ENCODE data around the gene CUL3. TPM values are rescaled to one million over a fixed set of nuclear protein-coding genes. Genes with fewer than 3 reads are reported as not detected.
A peak's percentile ranks its signal among the peaks of the same experiment; 100 is the strongest.

CUL3 gene
- total RNA-seq, 1 experiment from 2014 or later = 95.7 TPM

GRCh38 chr2:224595518-224595917, 10.4 kb upstream of the CUL3 start:
- ChIA-PET CTCF (no interaction called here), POLR2A (interaction anchor here (0.7 kb wide), 1 partner anchor 10 kb away, joined by 3 read pairs; the partner anchor contains the start of gene CUL3), RAD21 (ENCODE audit: low non-redundant PET in 1 of 2, low total read pairs in 2 of 2, uncharacterized antibody in 2 of 2, unreplicated experiment in 2 of 2) (no interaction called here)
- Histone ChIP-seq H3K4me2 (ENCODE audit: low read length) (no peak overlapping the region), H3K4me1 (ENCODE audit: control insufficient read depth in 1 of 2, insufficient read depth in 2 of 2, low read length in 2 of 2) (peaks cover 0 to 13% of the 10 kb centered on the region in 2 experiments; a peak in 2 of 4 replicates), H3K36me3 (ENCODE audit: control insufficient read depth in 1 of 2, insufficient read depth in 2 of 2, low read length in 2 of 2) (no peaks in the 10 kb centered on the region), H2AFZ (ENCODE audit: low read depth, low read length, poor library complexity, severe bottlenecking) (no peak overlapping the region), H4K20me1 (ENCODE audit: insufficient read depth) (no peaks in the 10 kb centered on the region), H3K9ac (ENCODE audit: low read length) (no peak overlapping the region), H3K9me2 (ENCODE audit: insufficient read depth) (no peaks in the 10 kb centered on the region), H3K27me3 (ENCODE audit: insufficient read depth, low read length) (no peaks in the 10 kb centered on the region), H3K79me2 (ENCODE audit: insufficient read depth, low read length) (no peaks in the 10 kb centered on the region), H3K9me3 (ENCODE audit: control insufficient read depth in 1 of 2, insufficient read depth in 1 of 2, low read depth in 1 of 2, low read length in 2 of 2) (no peaks in the 10 kb centered on the region), H3K4me3 (replicated peaks in 1 of 2; ENCODE audit: low read depth in 1 of 2, low read length in 2 of 2) (no peak overlapping the region), H3K27ac (ENCODE audit: low read depth, low read length) (no peak overlapping the region)
- no peak for ATAC-seq
- intact Hi-C loops (cut with micrococcal nuclease) = no loop called here
- no TSS peak for BruUV-seq (replicated peaks)
- DNase-seq (ENCODE audit: low read depth, low spot score) = no peak
- no peak for TF ChIP-seq EZH2phosphoT487 (IDR thresholded peaks at IDR 0.05; ENCODE audit: borderline replicate concordance)
- no peak for TF ChIP-seq ZFX (IDR thresholded peaks at IDR 0.05)

GRCh38 chr2:224594840-224595239, 9.7 kb upstream of the CUL3 start:
- ChIA-PET RAD21 (ENCODE audit: low non-redundant PET in 1 of 2, low total read pairs in 2 of 2, uncharacterized antibody in 2 of 2, unreplicated experiment in 2 of 2) (no interaction called here), POLR2A (interaction anchor here (0.7 kb wide), 1 partner anchor 9 kb away, joined by 3 read pairs; the partner anchor contains the start of gene CUL3), CTCF (no interaction called here)
- Histone ChIP-seq H3K4me2 (ENCODE audit: low read length) (no peak overlapping the region), H3K9me3 (ENCODE audit: control insufficient read depth in 1 of 2, insufficient read depth in 1 of 2, low read depth in 1 of 2, low read length in 2 of 2) (no peaks in the 10 kb centered on the region), H3K4me1 (ENCODE audit: control insufficient read depth in 1 of 2, insufficient read depth in 2 of 2, low read length in 2 of 2) (peaks cover 0 to 13% of the 10 kb centered on the region in 2 experiments; a peak in 2 of 4 replicates), H3K27me3 (ENCODE audit: insufficient read depth, low read length) (no peaks in the 10 kb centered on the region), H3K36me3 (ENCODE audit: control insufficient read depth in 1 of 2, insufficient read depth in 2 of 2, low read length in 2 of 2) (no peaks in the 10 kb centered on the region), H3K79me2 (ENCODE audit: insufficient read depth, low read length) (no peaks in the 10 kb centered on the region), H3K9me2 (ENCODE audit: insufficient read depth) (no peaks in the 10 kb centered on the region), H4K20me1 (ENCODE audit: insufficient read depth) (no peaks in the 10 kb centered on the region), H3K27ac (ENCODE audit: low read depth, low read length) (no peak overlapping the region), H3K4me3 (replicated peaks in 1 of 2; ENCODE audit: low read depth in 1 of 2, low read length in 2 of 2) (no peak overlapping the region), H2AFZ (ENCODE audit: low read depth, low read length, poor library complexity, severe bottlenecking) (peak overlapping the region; percentile 78), H3K9ac (ENCODE audit: low read length) (no peak overlapping the region)
- DNase-seq (ENCODE audit: low read depth, low spot score) (no peak), ATAC-seq (peak; percentile 53; the same call in 1 of the 2 replicates)
- intact Hi-C loops (cut with micrococcal nuclease) = no loop called here
- no TSS peak for BruUV-seq (replicated peaks)
- no peak for TF ChIP-seq YY1 (IDR thresholded peaks at IDR 0.05; ENCODE audit: extremely low read depth, insufficient replicate concordance, low read depth, low read length)
- no peak for TF ChIP-seq JUND (IDR thresholded peaks at IDR 0.05)
- no peak for TF ChIP-seq ZFX (IDR thresholded peaks at IDR 0.05)
- no peak for TF ChIP-seq POLR2AphosphoS5 (IDR thresholded peaks at IDR 0.05; ENCODE audit: low read depth, low read length)
- no peak for TF ChIP-seq POLR2A (IDR thresholded peaks at IDR 0.05; ENCODE audit: borderline replicate concordance, extremely low read depth, insufficient read depth, insufficient read length)
- TF ChIP-seq EGR1 (IDR thresholded peaks at IDR 0.05; ENCODE audit: low read depth) = no peak
- TF ChIP-seq EZH2phosphoT487 (IDR thresholded peaks at IDR 0.05; ENCODE audit: borderline replicate concordance) = no peak
- no peak for TF ChIP-seq FOSL1 (IDR thresholded peaks at IDR 0.05; ENCODE audit: low read depth)
- no peak for TF ChIP-seq SRF (IDR thresholded peaks at IDR 0.05; ENCODE audit: low read depth)
- no peak for TF ChIP-seq SIN3A (IDR thresholded peaks at IDR 0.05; ENCODE audit: low read depth)
- no peak for TF ChIP-seq SP1 (IDR thresholded peaks at IDR 0.05; ENCODE audit: low read depth)
- TF ChIP-seq, protein P1, sequence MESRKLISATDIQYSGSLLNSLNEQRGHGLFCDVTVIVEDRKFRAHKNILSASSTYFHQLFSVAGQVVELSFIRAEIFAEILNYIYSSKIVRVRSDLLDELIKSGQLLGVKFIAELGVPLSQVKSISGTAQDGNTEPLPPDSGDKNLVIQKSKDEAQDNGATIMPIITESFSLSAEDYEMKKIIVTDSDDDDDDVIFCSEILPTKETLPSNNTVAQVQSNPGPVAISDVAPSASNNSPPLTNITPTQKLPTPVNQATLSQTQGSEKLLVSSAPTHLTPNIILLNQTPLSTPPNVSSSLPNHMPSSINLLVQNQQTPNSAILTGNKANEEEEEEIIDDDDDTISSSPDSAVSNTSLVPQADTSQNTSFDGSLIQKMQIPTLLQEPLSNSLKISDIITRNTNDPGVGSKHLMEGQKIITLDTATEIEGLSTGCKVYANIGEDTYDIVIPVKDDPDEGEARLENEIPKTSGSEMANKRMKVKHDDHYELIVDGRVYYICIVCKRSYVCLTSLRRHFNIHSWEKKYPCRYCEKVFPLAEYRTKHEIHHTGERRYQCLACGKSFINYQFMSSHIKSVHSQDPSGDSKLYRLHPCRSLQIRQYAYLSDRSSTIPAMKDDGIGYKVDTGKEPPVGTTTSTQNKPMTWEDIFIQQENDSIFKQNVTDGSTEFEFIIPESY (IDR thresholded peaks at IDR 0.05; ENCODE audit: extremely low read depth, insufficient replicate concordance, low read length) = no peak
- TF ChIP-seq TCF7L2 (IDR thresholded peaks at IDR 0.05; ENCODE audit: borderline replicate concordance, extremely low read depth, insufficient read depth, insufficient read length) = no peak
- TF ChIP-seq REST (IDR thresholded peaks at IDR 0.05; ENCODE audit: low read depth) = no peak
- no peak for TF ChIP-seq CBX3 (IDR thresholded peaks at IDR 0.05; ENCODE audit: low read depth)
